Thoracic aorta (tissue), 2 donors: ENCODE results near the gene ARHGDIG. TPM values are rescaled to one million over a fixed set of nuclear protein-coding genes. Genes with fewer than 3 reads are reported as not detected.

Experiments used
- ATAC-seq: fragments of 150-250 bp; one replicate; pipeline ENCODE4 v1.8.0; 2017; ENCODE audit warnings: low read depth; ENCODE audit not compliant: insufficient number of reproducible peaks, low FRiP score
- DNase-seq: peaks from one replicate; pipeline ENCODE4 v3.0.0-alpha.2; 2020; ENCODE audit warnings: low spot score
- H3K27ac ChIP-seq, 2 donors: fragments of 200-600 bp; sonication (generic); 1 replicate in 1 of 2; 2 replicates in 1 of 2; pipeline ENCODE4 v1.5.1; 2016; ENCODE audit warnings: mild to moderate bottlenecking in 2 of 2, moderate library complexity in 2 of 2
- H3K27me3 ChIP-seq: fragments of 200-600 bp; sonication (generic); replicated peaks from 2 replicates; pipeline ENCODE4 v1.6.0; 2016; ENCODE audit warnings: mild to moderate bottlenecking; ENCODE audit not compliant: insufficient read depth
- H3K36me3 ChIP-seq: fragments of 200-600 bp; sonication (generic); one replicate; pipeline ENCODE4 v1.5.1; 2016
- H3K4me1 ChIP-seq, 2 donors: fragments of 200-600 bp; sonication (generic); 1 replicate in 1 of 2; 2 replicates in 1 of 2; pipeline versions ENCODE4 v1.5.1 to v1.6.0; 2016; ENCODE audit warnings: low read depth in 2 of 2, mild to moderate bottlenecking in 1 of 2; ENCODE audit not compliant: control insufficient read depth in 1 of 2
- H3K4me3 ChIP-seq: fragments of 200-600 bp; sonication (generic); 2 replicates; pipeline ENCODE4 v1.5.1; 2016; ENCODE audit warnings: mild to moderate bottlenecking
- H3K9me3 ChIP-seq: fragments of 200-600 bp; sonication (generic); 2 replicates; pipeline ENCODE4 v1.5.1; 2016
- CTCF ChIP-seq: fragments of 200-600 bp; sonication (generic); IDR thresholded peaks from one replicate; pipeline ENCODE4 v1.5.1; 2019; ENCODE audit warnings: antibody characterized with exemption
- total RNA-seq, 2 donors: library from RNA; depleted of rRNA; stranded (reverse); fragments of >200 nt; gene quantifications; one replicate each; pipeline versions ENCODE4 v1.1.0 to v1.2.3, GENCODE V29; 2016

Gene ARHGDIG
- total RNA-seq, 2 donors from 2014 or later: not detected

GRCh38 chr16:318628-319027, 38.2 kb downstream of the ARHGDIG start:
- ATAC-seq: no peak

GRCh38 chr16:320206-320605, 39.8 kb downstream of the ARHGDIG start:
- no peak for TF ChIP-seq CTCF
- no peaks in the 10 kb centered on the region for H3K27me3 ChIP-seq
- peaks cover 12% of the 10 kb centered on the region for H3K36me3 ChIP-seq
- H3K9me3 ChIP-seq: no peaks in the 10 kb centered on the region
- H3K27ac ChIP-seq: no peak overlapping the region
- ATAC-seq: no peak
- no peak overlapping the region for H3K4me3 ChIP-seq
- H3K4me1 ChIP-seq: no peaks in the 10 kb centered on the region
- DNase-seq: no peak

More at GRCh38 chr16:318628-319027, 38.2 kb downstream of the ARHGDIG start:
- DNase-seq: no peak
- no peak overlapping the region for H3K4me3 ChIP-seq
- H3K27ac ChIP-seq: no peak overlapping the region
- peaks cover 17% of the 10 kb centered on the region for H3K36me3 ChIP-seq
- H3K4me1 ChIP-seq: no peaks in the 10 kb centered on the region
- no peak for TF ChIP-seq CTCF
- no peaks in the 10 kb centered on the region for H3K27me3 ChIP-seq
- no peaks in the 10 kb centered on the region for H3K9me3 ChIP-seq

GRCh38 chr16:321532-321931, 41.1 kb downstream of the ARHGDIG start:
- Histone ChIP-seq H3K27ac (no peak overlapping the region), H3K9me3 (no peaks in the 10 kb centered on the region), H3K4me3 (no peak overlapping the region), H3K27me3 (no peaks in the 10 kb centered on the region), H3K4me1 (no peaks in the 10 kb centered on the region), H3K36me3 (peaks cover 12% of the 10 kb centered on the region)
- no peak for TF ChIP-seq CTCF
- no peak for ATAC-seq
- no peak for DNase-seq

GRCh38 chr16:322476-323143, 42.2 kb downstream of the ARHGDIG start:
- H3K9me3 ChIP-seq: no peaks in the 10 kb centered on the region
- H3K4me1 ChIP-seq: peaks cover 2 to 7% of the 10 kb centered on the region in 2 donors
- ATAC-seq: no peak
- no peak for DNase-seq
- no peaks in the 10 kb centered on the region for H3K27me3 ChIP-seq
- TF ChIP-seq CTCF: no peak
- H3K27ac ChIP-seq: no peak overlapping the region
- H3K4me3 ChIP-seq: no peak overlapping the region
- H3K36me3 ChIP-seq: peaks cover 12% of the 10 kb centered on the region

- peaks cover 7 to 14% of the 10 kb centered on the region in 2 donors for H3K4me1 ChIP-seq
- H3K27ac ChIP-seq: no peak overlapping the region
- no peak for TF ChIP-seq CTCF
- H3K36me3 ChIP-seq: peaks cover under 1% of the 10 kb centered on the region
- H3K9me3 ChIP-seq: no peaks in the 10 kb centered on the region
- no peaks in the 10 kb centered on the region for H3K27me3 ChIP-seq
- H3K4me3 ChIP-seq: no peak overlapping the region
- ATAC-seq: no peak
- DNase-seq: no peak
Observed at GRCh38 chr16:324201-324450, 43.7 kb downstream of the ARHGDIG start.
